Activated T-cell treated with anti-CD3 and anti-CD28 coated beads, Interleukin-2, amount 50 U/mL, for 4 hours (primary cell): ENCODE results near the gene FHIT. TPM values are rescaled to one million over a fixed set of nuclear protein-coding genes. Genes with fewer than 3 reads are reported as not detected.
A peak's percentile ranks its signal among the peaks of the same experiment; 100 is the strongest.

Experiments
- ATAC-seq, 2 donors: fragments of 200-7000 bp; cut with Tn5 transposase; one replicate each; pipeline ENCODE4 v1.10.0; 2021
- DNase-seq: peaks from one replicate; pipeline ENCODE4 v3.0.0-alpha.2; 2020
- H3K27me3 Mint-ChIP-seq: one replicate; pipeline ENCODE4 v1.8.0; 2021; ENCODE audit warnings: low read depth, mixed read lengths
- H3K36me3 Mint-ChIP-seq: one replicate; pipeline ENCODE4 v1.8.0; 2022; ENCODE audit warnings: mixed read lengths; ENCODE audit not compliant: insufficient read depth
- H3K4me1 Mint-ChIP-seq: one replicate; pipeline ENCODE4 v1.8.0; 2021; ENCODE audit warnings: low read depth, mixed read lengths
- H3K4me3 Mint-ChIP-seq: one replicate; pipeline ENCODE4 v1.8.0; 2021; ENCODE audit warnings: mild to moderate bottlenecking, moderate library complexity, mixed read lengths
- H3K9me3 Mint-ChIP-seq: one replicate; pipeline ENCODE4 v1.8.0; 2021; ENCODE audit warnings: mixed read lengths
- total RNA-seq, 3 donors: library from RNA; stranded (reverse); gene quantifications; one replicate each; pipeline ENCODE4 v1.2.1, GENCODE V29; 2021

FHIT gene
- total RNA-seq, 3 donors from 2014 or later, result 0.66 to 5.5 (median 2.4) TPM

- Mint-ChIP-seq H3K27me3 (no peaks in the 10 kb centered on the region), H3K4me3 (no peak overlapping the region), H3K4me1 (peaks cover 93% of the 10 kb centered on the region), H3K9me3 (peaks cover 11% of the 10 kb centered on the region), H3K36me3 (peaks cover 9% of the 10 kb centered on the region)
- DNase-seq (no peak), ATAC-seq (no peak)
Observed at GRCh38 chr3:60013241-60013640, 1238.0 kb downstream of the FHIT start.

DNA sequence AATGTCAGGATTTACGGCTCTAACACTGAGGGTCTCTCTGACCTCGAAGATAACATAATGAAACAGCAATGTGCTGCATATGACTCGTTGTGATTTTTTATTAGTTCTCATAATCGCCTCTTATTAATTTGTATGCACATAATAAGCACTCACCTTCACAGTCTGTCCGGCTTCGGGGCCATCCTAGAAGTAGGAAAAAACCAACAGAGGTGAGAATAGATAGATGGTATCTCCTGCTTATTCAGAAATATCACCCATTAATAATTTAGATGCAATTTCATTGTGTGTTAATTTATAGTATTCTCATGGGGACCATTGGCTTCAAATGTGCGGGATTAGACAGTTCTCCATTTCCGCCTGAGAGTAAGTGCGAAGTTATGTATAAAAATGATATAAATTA is 1240.0 kb downstream of the FHIT start:
- Mint-ChIP-seq H3K36me3 (peaks cover 6% of the 10 kb centered on the region), H3K4me1 (peaks cover 89% of the 10 kb centered on the region), H3K27me3 (no peaks in the 10 kb centered on the region), H3K9me3 (peaks cover 3% of the 10 kb centered on the region), H3K4me3 (peak overlapping the region; percentile 74)
- ATAC-seq (no peak), DNase-seq (no peak)

DNA sequence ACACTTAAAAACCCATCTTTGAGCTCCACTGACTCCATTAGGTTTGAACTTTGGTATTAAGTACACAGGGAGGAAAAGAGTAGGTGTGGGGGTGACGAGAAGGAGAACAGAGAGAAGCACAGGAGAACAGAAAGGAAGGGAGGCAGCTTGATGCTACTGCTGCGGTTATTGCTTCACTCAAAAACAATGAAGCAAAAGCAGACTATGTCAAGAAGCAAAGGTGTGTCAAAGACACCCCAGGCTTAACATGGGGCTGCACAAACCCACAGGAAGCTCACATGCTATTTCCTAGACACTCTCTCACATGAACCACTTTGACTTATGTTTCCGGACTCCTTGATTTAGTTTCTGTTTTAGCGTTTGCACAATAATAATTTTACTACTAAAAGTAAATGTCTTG is 1240.5 kb downstream of the FHIT start:
- H3K36me3 Mint-ChIP-seq, result peaks cover 6% of the 10 kb centered on the region
- ATAC-seq, result peak; percentile 96 to 97
- no peaks in the 10 kb centered on the region for H3K27me3 Mint-ChIP-seq
- H3K9me3 Mint-ChIP-seq, result peaks cover 3% of the 10 kb centered on the region
- peak overlapping the region; percentile 74 for H3K4me3 Mint-ChIP-seq
- H3K4me1 Mint-ChIP-seq, result peaks cover 89% of the 10 kb centered on the region
- DNase-seq, result peak; percentile 23

DNA sequence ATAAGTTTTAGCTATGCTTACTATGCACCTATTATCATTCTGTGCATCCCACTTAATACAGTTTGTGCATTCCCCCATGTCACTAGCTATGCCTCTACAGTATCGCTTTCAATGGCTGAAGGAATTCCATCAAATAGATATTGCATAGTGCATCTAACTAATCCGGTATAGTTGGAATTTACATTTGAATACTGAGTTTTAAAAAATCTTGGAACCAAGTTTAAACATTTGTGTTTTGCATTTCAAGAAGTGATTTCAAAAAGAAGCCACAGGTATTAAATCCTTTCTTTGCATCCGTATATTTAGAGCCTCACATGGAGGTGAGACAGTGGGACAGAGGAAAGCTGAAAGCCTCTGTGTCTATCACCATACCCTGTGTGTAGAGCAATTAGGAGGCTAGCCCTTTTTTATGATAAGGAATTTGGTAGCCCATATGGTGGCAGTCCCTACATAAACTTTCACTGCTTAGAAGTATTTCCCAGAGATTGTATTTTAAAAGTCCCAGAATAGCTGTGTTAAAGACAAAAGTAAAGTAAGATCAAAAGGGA is 1241.2 kb downstream of the FHIT start:
- H3K27me3 Mint-ChIP-seq, result no peaks in the 10 kb centered on the region
- ATAC-seq, result no peak
- H3K36me3 Mint-ChIP-seq, result peaks cover 6% of the 10 kb centered on the region
- no peak for DNase-seq
- H3K4me3 Mint-ChIP-seq, result peak overlapping the region; percentile 74
- H3K9me3 Mint-ChIP-seq, result peaks cover 3% of the 10 kb centered on the region
- peaks cover 89% of the 10 kb centered on the region for H3K4me1 Mint-ChIP-seq

GRCh38 chr3:60001369-60001768 is 1249.9 kb downstream of the FHIT start:
- Mint-ChIP-seq H3K4me1 (peaks cover 52% of the 10 kb centered on the region), H3K9me3 (no peaks in the 10 kb centered on the region), H3K36me3 (no peaks in the 10 kb centered on the region), H3K27me3 (no peaks in the 10 kb centered on the region), H3K4me3 (no peak overlapping the region)
- no peak for ATAC-seq
- no peak for DNase-seq

DNA sequence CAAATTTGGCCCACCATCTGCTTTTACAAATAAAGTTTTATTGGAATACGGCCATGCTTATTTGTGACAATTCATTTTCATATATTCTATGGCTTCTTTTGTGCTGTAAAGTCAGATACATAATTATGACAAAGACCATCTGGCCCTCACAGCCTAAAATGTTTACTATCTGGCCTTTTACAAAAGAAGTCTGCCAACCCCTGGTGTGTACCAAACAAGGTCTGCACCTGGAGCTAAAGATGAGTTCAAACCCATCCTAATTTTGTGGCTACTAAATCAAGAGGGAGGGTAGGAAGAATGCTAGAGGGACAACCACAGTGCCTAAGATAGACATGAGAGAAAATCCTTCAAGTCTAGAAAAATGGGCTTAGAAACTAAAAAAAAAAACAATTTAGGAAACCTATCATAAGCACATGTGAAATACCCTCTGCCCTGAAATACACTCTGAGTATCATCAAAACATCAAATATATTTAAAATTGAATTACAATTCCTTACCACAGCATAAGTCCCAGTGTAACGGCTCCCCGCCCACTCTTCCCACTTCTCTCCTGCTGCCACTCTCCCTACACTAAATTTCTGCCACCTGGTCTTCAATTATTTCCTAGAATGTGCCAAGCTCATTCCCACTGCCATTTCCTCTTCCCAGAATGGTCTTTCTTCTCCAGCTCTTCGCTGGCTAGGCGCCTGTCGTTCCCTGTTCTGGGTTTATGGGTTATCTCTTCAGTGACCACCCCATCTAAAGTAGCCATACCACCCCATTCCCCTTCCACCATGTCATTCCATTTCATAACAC is 1250.7 kb downstream of the FHIT start:
- Mint-ChIP-seq H3K9me3 (no peaks in the 10 kb centered on the region), H3K4me3 (no peak overlapping the region), H3K27me3 (no peaks in the 10 kb centered on the region), H3K4me1 (peaks cover 53% of the 10 kb centered on the region), H3K36me3 (no peaks in the 10 kb centered on the region)
- DNase-seq (no peak), ATAC-seq (no peak)

DNA sequence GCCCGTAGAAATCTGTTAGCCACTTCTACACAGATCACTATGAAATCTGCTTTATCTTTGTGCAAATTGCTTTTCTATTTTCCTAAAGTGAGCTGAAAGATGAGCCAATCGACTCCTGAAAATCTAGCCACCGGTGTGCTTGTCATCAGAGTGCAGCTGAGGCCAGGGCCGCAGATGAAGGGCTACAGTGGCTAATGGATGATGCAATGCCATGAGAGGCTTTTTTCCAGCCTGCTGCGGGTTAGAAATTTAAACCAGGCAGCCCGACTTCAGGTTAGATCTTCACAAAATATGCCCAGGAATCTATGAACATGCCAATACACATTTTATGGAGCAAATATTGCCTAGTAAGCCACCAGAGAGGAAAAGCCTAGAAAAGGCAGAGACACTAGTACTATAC is 1253.2 kb downstream of the FHIT start:
- DNase-seq (no peak), ATAC-seq (no peak)
- Mint-ChIP-seq H3K36me3 (peaks cover 3% of the 10 kb centered on the region), H3K27me3 (no peaks in the 10 kb centered on the region), H3K9me3 (no peaks in the 10 kb centered on the region), H3K4me3 (no peak overlapping the region), H3K4me1 (peaks cover 63% of the 10 kb centered on the region)

- H3K4me3 Mint-ChIP-seq, result no peak overlapping the region
- H3K9me3 Mint-ChIP-seq, result no peaks in the 10 kb centered on the region
- peaks cover 7% of the 10 kb centered on the region for H3K36me3 Mint-ChIP-seq
- ATAC-seq (no peak), DNase-seq (no peak)
- no peaks in the 10 kb centered on the region for H3K27me3 Mint-ChIP-seq
- peaks cover 67% of the 10 kb centered on the region for H3K4me1 Mint-ChIP-seq
Observed at GRCh38 chr3:59997583-59997982, 1253.7 kb downstream of the FHIT start.

DNA sequence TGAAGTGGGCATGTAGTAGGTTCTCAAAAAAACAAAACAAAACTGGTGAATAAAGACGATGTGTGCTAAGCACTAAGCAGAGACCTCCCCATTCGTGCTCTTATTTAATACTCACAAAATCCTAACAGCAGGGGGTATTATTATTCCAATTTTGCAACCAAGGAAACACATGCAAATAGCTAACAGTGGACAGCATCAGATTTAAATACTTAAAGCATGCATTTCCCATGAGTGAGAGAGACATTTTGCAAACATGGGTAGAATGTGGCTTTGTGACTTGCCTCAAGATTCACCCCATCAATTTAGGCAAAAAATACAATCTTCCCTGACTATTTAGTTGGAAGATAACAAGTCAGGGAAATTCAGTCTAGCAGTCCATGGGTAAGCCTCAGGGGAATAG is 1255.2 kb downstream of the FHIT start:
- peaks cover 68% of the 10 kb centered on the region for H3K4me1 Mint-ChIP-seq
- H3K9me3 Mint-ChIP-seq, result peaks cover 3% of the 10 kb centered on the region
- no peaks in the 10 kb centered on the region for H3K27me3 Mint-ChIP-seq
- H3K36me3 Mint-ChIP-seq, result peaks cover 16% of the 10 kb centered on the region
- no peak overlapping the region for H3K4me3 Mint-ChIP-seq
- DNase-seq (no peak), ATAC-seq (no peak)

- DNase-seq (no peak), ATAC-seq (peak; percentile 69 to 70)
- Mint-ChIP-seq H3K9me3 (peaks cover 3% of the 10 kb centered on the region), H3K27me3 (no peaks in the 10 kb centered on the region), H3K36me3 (peaks cover 16% of the 10 kb centered on the region), H3K4me1 (peaks cover 68% of the 10 kb centered on the region), H3K4me3 (no peak overlapping the region)
Observed at GRCh38 chr3:59995563-59995962, 1255.7 kb downstream of the FHIT start.

GRCh38 chr3:59994732-59995304 is 1256.4 kb downstream of the FHIT start:
- Mint-ChIP-seq H3K4me1 (peaks cover 67% of the 10 kb centered on the region), H3K4me3 (peak overlapping the region; percentile 42), H3K36me3 (peaks cover 16% of the 10 kb centered on the region), H3K9me3 (peaks cover 3% of the 10 kb centered on the region), H3K27me3 (no peaks in the 10 kb centered on the region)
- ATAC-seq (no peak), DNase-seq (no peak)

- peaks cover 79% of the 10 kb centered on the region for H3K4me1 Mint-ChIP-seq
- ATAC-seq (peak; percentile 84 to 90), DNase-seq (no peak)
- H3K27me3 Mint-ChIP-seq, result no peaks in the 10 kb centered on the region
- H3K4me3 Mint-ChIP-seq, result no peak overlapping the region
- H3K36me3 Mint-ChIP-seq, result peaks cover 16% of the 10 kb centered on the region
- H3K9me3 Mint-ChIP-seq, result peaks cover 3% of the 10 kb centered on the region
Observed at GRCh38 chr3:59992578-59992977, 1258.7 kb downstream of the FHIT start.

GRCh38 chr3:59990915-59991314 is 1260.3 kb downstream of the FHIT start:
- H3K27me3 Mint-ChIP-seq, result no peaks in the 10 kb centered on the region
- no peak for ATAC-seq

GRCh38 chr3:59982510-59982909 is 1268.7 kb downstream of the FHIT start:
- no peaks in the 10 kb centered on the region for H3K27me3 Mint-ChIP-seq
- H3K9me3 Mint-ChIP-seq, result peaks cover 8% of the 10 kb centered on the region
- H3K36me3 Mint-ChIP-seq, result peaks cover 11% of the 10 kb centered on the region
- H3K4me1 Mint-ChIP-seq, result peaks cover 66% of the 10 kb centered on the region
- no peak for ATAC-seq
- DNase-seq, result no peak
- no peak overlapping the region for H3K4me3 Mint-ChIP-seq

More at GRCh38 chr3:59990915-59991314, 1260.3 kb downstream of the FHIT start:
- H3K4me3 Mint-ChIP-seq, result no peak overlapping the region
- H3K9me3 Mint-ChIP-seq, result peaks cover 3% of the 10 kb centered on the region
- H3K36me3 Mint-ChIP-seq, result peaks cover 16% of the 10 kb centered on the region
- no peak for DNase-seq
- peaks cover 72% of the 10 kb centered on the region for H3K4me1 Mint-ChIP-seq

DNA sequence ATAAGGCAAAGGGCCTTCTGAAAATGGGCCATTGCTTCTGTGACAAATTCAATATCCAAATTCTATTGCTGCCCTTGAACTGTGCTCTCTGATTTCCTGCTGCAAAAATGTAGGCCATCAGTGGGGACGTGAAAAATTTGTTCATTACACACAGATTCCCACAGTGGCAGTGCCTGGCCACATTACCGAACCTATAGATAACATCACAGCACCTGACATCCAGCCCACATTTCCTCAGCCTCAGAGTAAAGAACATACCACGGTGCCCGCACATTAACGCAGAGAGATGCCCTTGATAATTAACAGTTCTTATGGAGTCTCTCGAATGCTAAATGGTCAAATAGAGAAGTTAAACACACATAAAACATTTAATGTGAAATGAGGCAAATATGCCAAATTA is 1269.9 kb downstream of the FHIT start:
- ATAC-seq, result no peak
- Mint-ChIP-seq H3K36me3 (peaks cover 11% of the 10 kb centered on the region), H3K4me3 (peak overlapping the region; percentile 2), H3K27me3 (no peaks in the 10 kb centered on the region), H3K9me3 (peaks cover 8% of the 10 kb centered on the region), H3K4me1 (peaks cover 62% of the 10 kb centered on the region)
- DNase-seq, result no peak
